Upper lobe of left lung (tissue), 4 donors: ENCODE results near the gene ZCCHC3.

Experiments used
- CTCF ChIP-seq, 6 experiments: fragments of 450-650 bp in 4 of 6; fragments of 200-600 bp in 2 of 6; sonication (generic) in 2 of 6; IDR thresholded peaks; one replicate each; pipeline ENCODE4 v1.5.1; 2016 to 2019; ENCODE audit warnings: antibody characterized with exemption in 6 of 6
- POLR2A ChIP-seq, 4 donors: fragments of 450-650 bp; IDR thresholded peaks; one replicate each; pipeline ENCODE4 v1.5.1; 2016 to 2017; ENCODE audit warnings: antibody characterized with exemption in 4 of 4, mild to moderate bottlenecking in 2 of 4
- POLR2AphosphoS5 ChIP-seq, 2 donors: sonication (generic); formaldehyde crosslinking; IDR thresholded peaks; one replicate each; pipeline ENCODE4 v1.5.1; 2017; ENCODE audit warnings: antibody characterized with exemption in 2 of 2

GRCh38 chr20:259981-260380 lies 37.4 kb upstream of the ZCCHC3 start:
- no peak for TF ChIP-seq CTCF (IDR thresholded peaks at IDR 0.05)
- TF ChIP-seq POLR2AphosphoS5 (IDR thresholded peaks at IDR 0.05), result no peak
- no peak for TF ChIP-seq POLR2A (IDR thresholded peaks at IDR 0.05)
